OCI-LY1 (cell line): ENCODE data around the gene TMEM59L.

Experiments used
- H2AFZ ChIP-seq: fragments of 200-600 bp; sonication (generic), shearing (Covaris generic); 2 replicates; pipeline ENCODE4 v1.6.0; 2014; ENCODE audit warnings: antibody characterized with exemption, mild to moderate bottlenecking, low read length
- H3F3A ChIP-seq: fragments of 200-600 bp; sonication (generic), shearing (Covaris generic); 2 replicates; pipeline ENCODE4 v1.6.0; 2014; ENCODE audit warnings: mild to moderate bottlenecking, antibody characterized with exemption, low read length, moderate library complexity; ENCODE audit not compliant: insufficient read depth
- H3K27ac ChIP-seq: fragments of 200-600 bp; sonication (generic); 2 replicates; pipeline ENCODE4 v1.5.1; 2014; ENCODE audit warnings: low read length, mixed run types, mild to moderate bottlenecking, low read depth; ENCODE audit not compliant: poor library complexity, severe bottlenecking
- H3K27me3 ChIP-seq: fragments of 200-600 bp; sonication (generic); 2 replicates; pipeline ENCODE4 v1.6.0; 2014; ENCODE audit warnings: antibody characterized with exemption, mild to moderate bottlenecking, low read length, moderate library complexity; ENCODE audit not compliant: insufficient read depth
- H3K36me3 ChIP-seq: fragments of 200-600 bp; sonication (generic); 2 replicates; pipeline ENCODE4 v1.6.1; 2014; ENCODE audit warnings: mild to moderate bottlenecking, antibody characterized with exemption, low read length, moderate library complexity, mixed read lengths; ENCODE audit not compliant: insufficient read depth
- H3K4me1 ChIP-seq: fragments of 200-600 bp; sonication (generic); 2 replicates; pipeline ENCODE4 v1.5.1; 2014; ENCODE audit warnings: mild to moderate bottlenecking, low read length, moderate library complexity; ENCODE audit not compliant: insufficient read depth, severe bottlenecking
- H3K4me2 ChIP-seq: fragments of 200-600 bp; sonication (generic), shearing (Covaris generic); 2 replicates; pipeline ENCODE4 v1.6.1; 2014; ENCODE audit warnings: low read length
- H3K4me3 ChIP-seq: fragments of 200-600 bp; sonication (generic); 2 replicates; pipeline ENCODE4 v1.5.1; 2014; ENCODE audit warnings: low read length, low read depth, mild to moderate bottlenecking, mixed read lengths; ENCODE audit not compliant: poor library complexity, severe bottlenecking
- H3K79me2 ChIP-seq: fragments of 200-600 bp; shearing (Covaris generic); 2 replicates; pipeline ENCODE4 v1.6.1; 2016; ENCODE audit warnings: mixed run types, low read length, mixed read lengths; ENCODE audit not compliant: insufficient read depth
- H3K9ac ChIP-seq: fragments of 200-600 bp; sonication (generic), shearing (Covaris generic); 2 replicates; pipeline ENCODE4 v1.6.1; 2014; ENCODE audit warnings: mild to moderate bottlenecking, low read length, mixed read lengths
- H3K9me2 ChIP-seq: fragments of 200-600 bp; sonication (generic), shearing (Covaris generic); 2 replicates; pipeline ENCODE4 v1.6.1; 2014; ENCODE audit warnings: low read depth, mild to moderate bottlenecking, low read length, mixed read lengths
- H3K9me3 ChIP-seq: fragments of 200-600 bp; shearing (Covaris generic); 2 replicates; pipeline ENCODE4 v1.6.1; 2014; ENCODE audit warnings: low read length, mixed read lengths
- H4K20me1 ChIP-seq: fragments of 200-600 bp; sonication (generic), shearing (Covaris generic); 2 replicates; pipeline ENCODE4 v1.6.0; 2016; ENCODE audit warnings: mild to moderate bottlenecking, low read length; ENCODE audit not compliant: insufficient read depth
- EZH2 ChIP-seq: fragments of 200-600 bp; sonication (generic), shearing (Covaris generic); IDR thresholded peaks from 2 replicates; pipeline ENCODE4 v1.8.0; 2017; ENCODE audit warnings: borderline replicate concordance, mixed run types, mild to moderate bottlenecking, antibody characterized with exemption, low read length, moderate library complexity, mixed read lengths
- TF ChIP-seq, protein P1 (sequence below): fragments of 200-600 bp; sonication (generic), shearing (Covaris generic); IDR thresholded peaks from 2 replicates; pipeline ENCODE4 v1.5.1; 2017; ENCODE audit warnings: mild to moderate bottlenecking, antibody characterized with exemption, low read length, moderate library complexity, mixed read lengths

TMEM59L gene

GRCh38 chr19:18669883-18670282, 57.2 kb downstream of the TMEM59L start:
- Histone ChIP-seq H3K36me3 (no peaks in the 10 kb centered on the region), H3K4me2 (no peak overlapping the region)

GRCh38 chr19:18670312-18670711, 57.6 kb downstream of the TMEM59L start:
- H2AFZ ChIP-seq, result no peak overlapping the region
- H3K9ac ChIP-seq, result no peak overlapping the region
- H3K36me3 ChIP-seq, result no peaks in the 10 kb centered on the region
- no peaks in the 10 kb centered on the region for H3K9me3 ChIP-seq
- H3K9me2 ChIP-seq, result no peaks in the 10 kb centered on the region
- TF ChIP-seq EZH2, result no peak
- TF ChIP-seq, protein P1, sequence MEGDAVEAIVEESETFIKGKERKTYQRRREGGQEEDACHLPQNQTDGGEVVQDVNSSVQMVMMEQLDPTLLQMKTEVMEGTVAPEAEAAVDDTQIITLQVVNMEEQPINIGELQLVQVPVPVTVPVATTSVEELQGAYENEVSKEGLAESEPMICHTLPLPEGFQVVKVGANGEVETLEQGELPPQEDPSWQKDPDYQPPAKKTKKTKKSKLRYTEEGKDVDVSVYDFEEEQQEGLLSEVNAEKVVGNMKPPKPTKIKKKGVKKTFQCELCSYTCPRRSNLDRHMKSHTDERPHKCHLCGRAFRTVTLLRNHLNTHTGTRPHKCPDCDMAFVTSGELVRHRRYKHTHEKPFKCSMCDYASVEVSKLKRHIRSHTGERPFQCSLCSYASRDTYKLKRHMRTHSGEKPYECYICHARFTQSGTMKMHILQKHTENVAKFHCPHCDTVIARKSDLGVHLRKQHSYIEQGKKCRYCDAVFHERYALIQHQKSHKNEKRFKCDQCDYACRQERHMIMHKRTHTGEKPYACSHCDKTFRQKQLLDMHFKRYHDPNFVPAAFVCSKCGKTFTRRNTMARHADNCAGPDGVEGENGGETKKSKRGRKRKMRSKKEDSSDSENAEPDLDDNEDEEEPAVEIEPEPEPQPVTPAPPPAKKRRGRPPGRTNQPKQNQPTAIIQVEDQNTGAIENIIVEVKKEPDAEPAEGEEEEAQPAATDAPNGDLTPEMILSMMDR, result no peak
- no peaks in the 10 kb centered on the region for H3K4me1 ChIP-seq
- H3K79me2 ChIP-seq, result no peaks in the 10 kb centered on the region
- no peak overlapping the region for H3K4me2 ChIP-seq
- H3K4me3 ChIP-seq, result no peak overlapping the region
- peaks cover under 1% of the 10 kb centered on the region; the same call in 1 of the 2 replicates for H3K27me3 ChIP-seq
- no peak overlapping the region for H3K27ac ChIP-seq
- no peaks in the 10 kb centered on the region for H3F3A ChIP-seq
- no peaks in the 10 kb centered on the region for H4K20me1 ChIP-seq

More at GRCh38 chr19:18669883-18670282, 57.2 kb downstream of the TMEM59L start:
- H3K9ac ChIP-seq, result no peak overlapping the region
- no peak overlapping the region for H3K4me3 ChIP-seq
- no peak overlapping the region for H2AFZ ChIP-seq
- no peaks in the 10 kb centered on the region for H3K9me2 ChIP-seq
- H3K4me1 ChIP-seq, result no peaks in the 10 kb centered on the region
- H4K20me1 ChIP-seq, result no peaks in the 10 kb centered on the region
- no peaks in the 10 kb centered on the region for H3K79me2 ChIP-seq
- TF ChIP-seq, protein P1, result no peak
- no peak for TF ChIP-seq EZH2
- H3F3A ChIP-seq, result no peaks in the 10 kb centered on the region
- H3K27me3 ChIP-seq, result no peaks in the 10 kb centered on the region; the same call in 1 of the 2 replicates
- H3K27ac ChIP-seq, result no peak overlapping the region
- H3K9me3 ChIP-seq, result no peaks in the 10 kb centered on the region
